Measurements from ENCODE around the gene CCDC81. TPM values are rescaled to one million over a fixed set of nuclear protein-coding genes. Genes with fewer than 3 reads are reported as not detected.

Gene CCDC81
- total RNA-seq, 1 donor from 2014 or later = 0.74 TPM

GRCh38 chr11:86372586-86372985 lies 2.1 kb upstream of the CCDC81 start:
- peaks cover 2% of the 10 kb centered on the region for H3K27me3 Mint-ChIP-seq (ENCODE audit: unreplicated experiment)
- H3K4me1 Mint-ChIP-seq (ENCODE audit: low read depth, unreplicated experiment) = peaks cover 2% of the 10 kb centered on the region
- H3K27ac Mint-ChIP-seq (ENCODE audit: unreplicated experiment) = no peak overlapping the region
- no peaks in the 10 kb centered on the region for H3K9me3 Mint-ChIP-seq (ENCODE audit: unreplicated experiment)
- H3K4me3 Mint-ChIP-seq (ENCODE audit: unreplicated experiment) = no peak overlapping the region
- no peak for DNase-seq
- no peaks in the 10 kb centered on the region for H3K36me3 Mint-ChIP-seq (ENCODE audit: unreplicated experiment)
- no peak for TF ChIP-seq CTCF (IDR thresholded peaks at IDR 0.05; ENCODE audit: partially characterized antibody, unreplicated experiment)

- Mint-ChIP-seq H3K4me3 (ENCODE audit: unreplicated experiment) (peak overlapping the region; percentile 84), H3K27me3 (ENCODE audit: unreplicated experiment) (peaks cover 2% of the 10 kb centered on the region), H3K27ac (ENCODE audit: unreplicated experiment) (no peak overlapping the region), H3K4me1 (ENCODE audit: low read depth, unreplicated experiment) (peaks cover 2% of the 10 kb centered on the region), H3K9me3 (ENCODE audit: unreplicated experiment) (no peaks in the 10 kb centered on the region), H3K36me3 (ENCODE audit: unreplicated experiment) (no peaks in the 10 kb centered on the region)
- TF ChIP-seq CTCF (IDR thresholded peaks at IDR 0.05; ENCODE audit: partially characterized antibody, unreplicated experiment) = no peak
- DNase-seq = no peak
Measured at GRCh38 chr11:86374069-86374468, 618 bp upstream of the CCDC81 start.

GRCh38 chr11:86377972-86378371 lies 3.3 kb downstream of the CCDC81 start:
- Mint-ChIP-seq H3K4me3 (ENCODE audit: unreplicated experiment) (no peak overlapping the region), H3K9me3 (ENCODE audit: unreplicated experiment) (no peaks in the 10 kb centered on the region), H3K27me3 (ENCODE audit: unreplicated experiment) (peaks cover 2% of the 10 kb centered on the region), H3K4me1 (ENCODE audit: low read depth, unreplicated experiment) (peaks cover 2% of the 10 kb centered on the region), H3K36me3 (ENCODE audit: unreplicated experiment) (no peaks in the 10 kb centered on the region), H3K27ac (ENCODE audit: unreplicated experiment) (no peak overlapping the region)
- no peak for TF ChIP-seq CTCF (IDR thresholded peaks at IDR 0.05; ENCODE audit: partially characterized antibody, unreplicated experiment)
- no peak for DNase-seq

GRCh38 chr11:86380295-86381059 lies 5.8 kb downstream of the CCDC81 start:
- H3K4me1 Mint-ChIP-seq (ENCODE audit: low read depth, unreplicated experiment) = no peaks in the 10 kb centered on the region
- H3K36me3 Mint-ChIP-seq (ENCODE audit: unreplicated experiment) = no peaks in the 10 kb centered on the region
- no peak for TF ChIP-seq CTCF (IDR thresholded peaks at IDR 0.05; ENCODE audit: partially characterized antibody, unreplicated experiment)
- H3K27me3 Mint-ChIP-seq (ENCODE audit: unreplicated experiment) = no peaks in the 10 kb centered on the region
- no peak for DNase-seq
- no peak overlapping the region for H3K27ac Mint-ChIP-seq (ENCODE audit: unreplicated experiment)
- H3K9me3 Mint-ChIP-seq (ENCODE audit: unreplicated experiment) = no peaks in the 10 kb centered on the region
- H3K4me3 Mint-ChIP-seq (ENCODE audit: unreplicated experiment) = no peak overlapping the region

Measured in glutamatergic neuron (in vitro differentiated cells).